ENCODE data around the gene TLCD4.

The TLCD4 gene

DNA sequence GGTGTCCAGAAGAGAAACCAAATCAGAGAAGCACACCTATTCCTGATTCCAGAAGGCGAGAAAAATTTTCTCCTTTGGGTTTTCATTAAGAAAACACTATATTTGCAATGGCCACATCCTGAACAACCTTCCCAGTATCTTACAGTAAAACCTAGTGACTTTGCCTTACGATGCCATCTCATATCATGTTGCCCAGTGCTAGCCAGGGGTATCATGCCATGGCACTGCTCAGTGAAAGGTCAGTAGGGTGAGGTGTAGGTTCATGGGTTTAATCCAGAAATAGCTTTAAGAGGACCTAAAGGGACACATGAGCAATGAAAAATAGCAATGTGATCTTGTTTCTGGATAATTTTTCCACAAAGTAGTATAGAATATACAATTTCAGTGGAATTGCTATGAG, 7.2 kb downstream of the TLCD4 start:
- TF ChIP-seq POLR2A (IDR thresholded peaks at IDR 0.05; ENCODE audit: extremely low read depth, insufficient read length) (no peak), MYC (IDR thresholded peaks at IDR 0.05; ENCODE audit: low read depth, low read length) (no peak)
- TF ChIP-seq, protein P1, sequence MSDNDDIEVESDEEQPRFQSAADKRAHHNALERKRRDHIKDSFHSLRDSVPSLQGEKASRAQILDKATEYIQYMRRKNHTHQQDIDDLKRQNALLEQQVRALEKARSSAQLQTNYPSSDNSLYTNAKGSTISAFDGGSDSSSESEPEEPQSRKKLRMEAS (IDR thresholded peaks at IDR 0.05; ENCODE audit: low read depth, low read length): no peak
- TF ChIP-seq, protein P2, sequence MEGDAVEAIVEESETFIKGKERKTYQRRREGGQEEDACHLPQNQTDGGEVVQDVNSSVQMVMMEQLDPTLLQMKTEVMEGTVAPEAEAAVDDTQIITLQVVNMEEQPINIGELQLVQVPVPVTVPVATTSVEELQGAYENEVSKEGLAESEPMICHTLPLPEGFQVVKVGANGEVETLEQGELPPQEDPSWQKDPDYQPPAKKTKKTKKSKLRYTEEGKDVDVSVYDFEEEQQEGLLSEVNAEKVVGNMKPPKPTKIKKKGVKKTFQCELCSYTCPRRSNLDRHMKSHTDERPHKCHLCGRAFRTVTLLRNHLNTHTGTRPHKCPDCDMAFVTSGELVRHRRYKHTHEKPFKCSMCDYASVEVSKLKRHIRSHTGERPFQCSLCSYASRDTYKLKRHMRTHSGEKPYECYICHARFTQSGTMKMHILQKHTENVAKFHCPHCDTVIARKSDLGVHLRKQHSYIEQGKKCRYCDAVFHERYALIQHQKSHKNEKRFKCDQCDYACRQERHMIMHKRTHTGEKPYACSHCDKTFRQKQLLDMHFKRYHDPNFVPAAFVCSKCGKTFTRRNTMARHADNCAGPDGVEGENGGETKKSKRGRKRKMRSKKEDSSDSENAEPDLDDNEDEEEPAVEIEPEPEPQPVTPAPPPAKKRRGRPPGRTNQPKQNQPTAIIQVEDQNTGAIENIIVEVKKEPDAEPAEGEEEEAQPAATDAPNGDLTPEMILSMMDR (IDR thresholded peaks at IDR 0.05; ENCODE audit: low read depth, low read length): no peak
- no peak for DNase-seq (ENCODE audit: low read depth)
- H3K4me3 ChIP-seq (ENCODE audit: low read depth, low read length): no peak overlapping the region

GRCh38 chr1:95126366-95126765, 9.2 kb downstream of the TLCD4 start:
- H3K4me3 ChIP-seq (ENCODE audit: low read depth, low read length): no peak overlapping the region
- no peak for TF ChIP-seq MYC (IDR thresholded peaks at IDR 0.05; ENCODE audit: low read depth, low read length)
- no peak for TF ChIP-seq POLR2A (IDR thresholded peaks at IDR 0.05; ENCODE audit: extremely low read depth, insufficient read length)
- TF ChIP-seq, protein P1 (IDR thresholded peaks at IDR 0.05; ENCODE audit: low read depth, low read length): no peak
- TF ChIP-seq, protein P2 (IDR thresholded peaks at IDR 0.05; ENCODE audit: low read depth, low read length): no peak
- no peak for DNase-seq (ENCODE audit: low read depth)

- DNase-seq (ENCODE audit: low read depth): no peak
- no peak overlapping the region for H3K4me3 ChIP-seq (ENCODE audit: low read depth, low read length)
- TF ChIP-seq POLR2A (IDR thresholded peaks at IDR 0.05; ENCODE audit: extremely low read depth, insufficient read length) (no peak), MYC (IDR thresholded peaks at IDR 0.05; ENCODE audit: low read depth, low read length) (no peak)
- TF ChIP-seq, protein P1 (IDR thresholded peaks at IDR 0.05; ENCODE audit: low read depth, low read length): no peak
- TF ChIP-seq, protein P2 (IDR thresholded peaks at IDR 0.05; ENCODE audit: low read depth, low read length): no peak
These were observed 9.7 kb downstream of the TLCD4 start for GRCh38 chr1:95126846-95127245.

DNA sequence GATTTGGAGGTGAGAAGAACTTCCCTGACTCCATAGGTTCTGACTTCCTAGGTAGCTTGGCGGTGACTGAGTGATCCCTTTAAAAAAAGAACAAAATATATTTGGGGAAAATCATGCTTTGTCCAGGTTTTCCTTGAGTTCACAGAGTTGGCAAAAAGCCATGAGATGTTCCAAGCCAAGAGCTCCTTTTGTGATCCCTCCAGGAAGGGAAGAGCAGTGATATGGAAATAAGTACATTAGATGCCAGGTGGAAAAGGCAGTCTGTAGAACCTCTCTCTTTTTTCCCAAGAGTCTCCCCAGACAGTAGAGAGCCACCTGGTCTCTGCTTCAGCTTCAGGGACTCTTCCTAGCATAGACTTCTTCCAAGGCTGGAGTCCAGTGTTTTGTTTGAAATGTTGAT, 10.2 kb downstream of the TLCD4 start:
- TF ChIP-seq MYC (IDR thresholded peaks at IDR 0.05; ENCODE audit: low read depth, low read length): no peak
- TF ChIP-seq POLR2A (IDR thresholded peaks at IDR 0.05; ENCODE audit: extremely low read depth, insufficient read length): no peak
- TF ChIP-seq, protein P2 (IDR thresholded peaks at IDR 0.05; ENCODE audit: low read depth, low read length): no peak
- TF ChIP-seq, protein P1 (IDR thresholded peaks at IDR 0.05; ENCODE audit: low read depth, low read length): no peak
- H3K4me3 ChIP-seq (ENCODE audit: low read depth, low read length): no peak overlapping the region
- no peak for DNase-seq (ENCODE audit: low read depth)

GRCh38 chr1:95132762-95133161, 15.6 kb downstream of the TLCD4 start:
- TF ChIP-seq, protein P2 (IDR thresholded peaks at IDR 0.05; ENCODE audit: low read depth, low read length): no peak
- DNase-seq (ENCODE audit: low read depth): no peak
- H3K4me3 ChIP-seq (ENCODE audit: low read depth, low read length): no peak overlapping the region

DNA sequence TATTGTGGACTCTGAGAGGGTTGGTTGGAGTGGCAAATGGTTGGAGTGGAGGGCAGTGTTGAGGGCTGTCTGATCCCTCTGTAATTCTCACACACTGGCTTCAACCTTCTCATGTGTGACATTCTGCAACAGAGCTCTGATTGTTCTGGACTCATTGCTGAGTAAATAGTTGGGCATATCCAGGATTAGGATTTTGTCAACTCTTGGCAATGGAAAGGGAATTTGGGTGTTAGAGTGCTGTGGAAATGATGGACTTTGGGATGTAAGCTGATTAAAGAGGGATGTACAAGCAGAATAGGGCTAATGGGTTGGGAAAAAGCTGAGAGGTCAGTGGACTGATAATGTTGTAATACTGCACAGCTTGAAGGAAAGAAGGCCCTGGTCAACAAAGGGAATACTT, 16.5 kb downstream of the TLCD4 start:
- TF ChIP-seq, protein P2 (IDR thresholded peaks at IDR 0.05; ENCODE audit: low read depth, low read length): no peak
- TF ChIP-seq, protein P1 (IDR thresholded peaks at IDR 0.05; ENCODE audit: low read depth, low read length): no peak
- TF ChIP-seq MYC (IDR thresholded peaks at IDR 0.05; ENCODE audit: low read depth, low read length): no peak
- TF ChIP-seq POLR2A (IDR thresholded peaks at IDR 0.05; ENCODE audit: extremely low read depth, insufficient read length): no peak
- no peak for DNase-seq (ENCODE audit: low read depth)
- H3K4me3 ChIP-seq (ENCODE audit: low read depth, low read length): no peak overlapping the region

All from NB4 (cell line).